ENCODE data around the gene KDM6B. TPM values are rescaled to one million over a fixed set of nuclear protein-coding genes. Genes with fewer than 3 reads are reported as not detected.

KDM6B gene
- total RNA-seq, 5 donors from 2014 or later (not counting 1 experiment from before 2014, with no cell fraction given) = 87.3 to 180 (median 108) TPM

Other genes with a start within 250 kb of the KDM6B start
- 1 to 10 TPM in 2 of 5 donors, under 1 TPM in 1, not detected in 2; 0.70 to 1.2 (median 1.1) TPM for gene SOX15, start 244.1 kb upstream of the KDM6B start, total RNA-seq
- 10 to 100 TPM; 25.4 to 44.7 (median 40.5) TPM for gene FXR2, start 219.3 kb upstream of the KDM6B start, total RNA-seq
- 10 to 100 TPM; 53.2 to 68.8 (median 58.5) TPM for gene SAT2, start 206.4 kb upstream of the KDM6B start, total RNA-seq
- gene SHBG, start 204.1 kb upstream of the KDM6B start, total RNA-seq = not detected
- under 1 TPM in 4 of 5 donors, not detected in 1; 0.07 to 0.57 (median 0.43) TPM for gene ATP1B2, start 183.3 kb upstream of the KDM6B start, total RNA-seq
- gene TP53, start 146.7 kb upstream of the KDM6B start, total RNA-seq = 100 to 1,000 TPM in 2 of 5 donors, 10 to 100 TPM in 3; 65.1 to 108 (median 93.5) TPM
- 10 to 100 TPM in 3 of 5 donors, 1 to 10 TPM in 2; 8.0 to 14.6 (median 13.1) TPM for gene WRAP53, start 145.7 kb upstream of the KDM6B start, total RNA-seq
- under 1 TPM in 3 of 5 donors, not detected in 2; 0.07 to 0.19 (median 0.18) TPM for gene EFNB3, start 129.0 kb upstream of the KDM6B start, total RNA-seq
- not detected for gene DNAH2, start 116.5 kb upstream of the KDM6B start, total RNA-seq
- 10 to 100 TPM in 2 of 5 donors, 1 to 10 TPM in 3; 5.8 to 27.1 (median 8.4) TPM for gene TMEM88, start 20.8 kb downstream of the KDM6B start, total RNA-seq
- 10 to 100 TPM; 15.8 to 40.6 (median 33.6) TPM for gene NAA38, start 23.3 kb downstream of the KDM6B start, total RNA-seq
- gene CYB5D1, start 23.8 kb downstream of the KDM6B start, total RNA-seq = 10 to 100 TPM in 2 of 5 donors, 1 to 10 TPM in 3; 5.5 to 12.4 (median 8.4) TPM
- gene CHD3, start 54.6 kb downstream of the KDM6B start, total RNA-seq = 100 to 1,000 TPM; 250 to 331 (median 274) TPM
- 1 to 10 TPM; 2.9 to 7.3 (median 5.2) TPM for gene RNF227, start 82.1 kb downstream of the KDM6B start, total RNA-seq
- gene KCNAB3, start 95.6 kb downstream of the KDM6B start, total RNA-seq = 10 to 100 TPM; 10.0 to 18.1 (median 14.5) TPM
- gene TRAPPC1, start 97.7 kb downstream of the KDM6B start, total RNA-seq = 100 to 1,000 TPM in 3 of 5 donors, 10 to 100 TPM in 2; 95.4 to 138 (median 113) TPM
- 10 to 100 TPM; 28.9 to 34.9 (median 32.9) TPM for gene CNTROB, start 98.0 kb downstream of the KDM6B start, total RNA-seq
- under 1 TPM in 1 of 5 donors, not detected in 4; 0.06 TPM for gene GUCY2D, start 168.4 kb downstream of the KDM6B start, total RNA-seq
- under 1 TPM in 3 of 5 donors, not detected in 2; 0.10 to 0.20 (median 0.13) TPM for gene ALOX15B, start 204.8 kb downstream of the KDM6B start, total RNA-seq

Data from T-cell (primary cell).